GM19099 (cell line): ENCODE results near the gene PASK.
A peak's percentile ranks its signal among the peaks of the same experiment; 100 is the strongest.

Source experiments
- POLR2A ChIP-seq: IDR thresholded peaks from 3 replicates; pipeline ENCODE4 v1.6.1; 2011; ENCODE audit warnings: low read depth; ENCODE audit not compliant: insufficient read length; ENCODE audit errors: extremely low read depth

PASK gene

GRCh38 chr2:241148891-241149674 lies at the start of gene PASK:
PASK (minus strand) TSS chr2:241149472; CDS start chr2:241143032, 6,440 bp downstream.
- peak; percentile 41 for TF ChIP-seq POLR2A

- TF ChIP-seq POLR2A, result no peak
Observed at GRCh38 chr2:241198381-241199279, 49.4 kb upstream of the PASK start.

- TF ChIP-seq POLR2A, result no peak
Observed at GRCh38 chr2:241197947-241198346, 48.7 kb upstream of the PASK start.

DNA sequence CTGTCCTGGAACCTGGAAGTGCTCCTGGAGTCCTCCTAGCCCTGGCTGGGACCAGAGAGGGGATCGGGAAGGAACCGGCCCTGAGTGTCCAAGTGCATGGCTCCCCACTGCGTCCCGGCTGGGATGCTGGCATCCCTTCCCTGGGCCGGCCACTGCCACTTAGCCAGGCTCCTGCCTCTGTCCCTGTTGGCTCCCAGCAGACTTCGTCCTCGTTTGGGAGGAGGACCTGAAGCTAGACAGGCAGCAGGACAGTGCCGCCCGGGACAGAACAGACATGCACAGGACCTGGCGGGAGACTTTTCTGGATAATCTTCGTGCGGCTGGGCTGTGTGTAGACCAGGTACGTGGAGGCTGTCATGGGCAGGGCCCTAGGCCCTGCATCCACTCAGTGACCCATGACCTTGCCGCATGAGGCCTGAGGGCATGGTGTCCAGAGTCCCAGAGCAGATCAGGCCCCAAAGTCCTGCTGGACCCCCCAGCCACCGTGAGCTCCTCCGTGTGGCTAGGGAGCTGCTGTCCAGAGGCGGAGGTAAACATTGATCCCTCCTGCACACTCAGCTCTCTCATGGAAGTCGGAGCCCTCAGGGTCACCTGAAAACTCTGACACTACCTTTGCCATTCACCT lies 46.3 kb upstream of the PASK start:
- TF ChIP-seq POLR2A, result no peak

DNA sequence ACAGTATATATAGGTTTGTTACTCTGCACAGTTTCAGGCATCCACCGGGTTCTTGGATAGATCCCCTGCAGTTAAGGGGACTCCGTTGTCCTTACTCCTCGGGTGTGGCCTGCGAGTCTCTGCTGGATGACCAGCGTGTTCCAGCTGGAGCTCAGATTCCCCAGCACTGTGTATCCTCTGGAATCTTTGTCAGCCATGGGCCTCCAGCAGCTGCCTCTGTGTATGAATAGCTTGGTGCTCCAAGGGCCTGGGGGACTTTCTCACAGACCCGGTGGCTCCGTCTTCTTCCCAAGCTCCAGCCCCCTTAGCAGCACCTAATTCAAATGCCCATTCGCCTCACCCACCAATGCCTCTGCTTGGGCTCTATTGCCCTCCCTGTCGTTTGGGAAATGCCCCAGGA lies 45.5 kb upstream of the PASK start:
- no peak for TF ChIP-seq POLR2A

DNA sequence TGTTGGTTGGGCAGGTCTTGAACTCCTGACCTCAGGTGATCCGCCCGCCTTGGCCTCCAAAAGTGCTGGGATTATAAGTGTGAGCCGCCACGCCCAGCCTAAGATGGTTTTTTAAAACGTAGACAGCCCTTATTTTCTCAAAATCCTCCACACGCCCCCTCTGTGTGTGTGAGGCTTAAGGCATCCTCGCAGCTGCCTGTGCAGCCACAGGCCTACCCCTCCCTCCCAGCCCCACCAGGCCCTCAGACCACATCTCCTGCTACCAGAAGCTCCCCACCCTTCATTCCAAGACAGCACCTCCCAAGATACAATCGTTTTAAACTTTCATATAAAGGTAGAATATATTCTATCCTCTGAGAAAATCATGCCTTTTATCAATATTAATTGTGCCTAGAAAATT lies 44.0 kb upstream of the PASK start:
- no peak for TF ChIP-seq POLR2A

DNA sequence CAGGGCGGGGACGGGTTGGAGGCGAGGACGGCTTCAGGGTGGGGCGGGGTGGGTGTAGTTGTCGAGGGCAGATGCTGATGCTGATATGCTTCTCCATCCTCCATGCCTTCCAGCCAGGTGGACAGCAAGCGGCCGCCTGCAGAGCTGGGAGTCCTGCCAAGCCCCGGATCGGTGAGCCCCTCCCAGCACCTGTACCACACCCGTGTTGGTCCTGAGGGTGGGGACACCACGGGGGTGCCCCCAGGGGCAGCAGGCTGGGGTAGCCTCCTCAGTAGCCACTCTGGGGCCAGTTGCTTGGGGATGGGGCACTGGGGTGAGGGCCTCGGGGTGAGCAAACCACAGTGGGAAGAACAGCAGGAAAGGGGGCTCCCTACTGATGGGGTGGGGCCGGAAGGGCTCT lies 41.8 kb upstream of the PASK start:
- no peak for TF ChIP-seq POLR2A

- no peak for TF ChIP-seq POLR2A
Observed at GRCh38 chr2:241190291-241190981, 41.2 kb upstream of the PASK start.

GRCh38 chr2:241189856-241190201 lies 40.6 kb upstream of the PASK start:
- TF ChIP-seq POLR2A, result no peak

GRCh38 chr2:241189093-241189855 lies 40.0 kb upstream of the PASK start:
- no peak for TF ChIP-seq POLR2A

DNA sequence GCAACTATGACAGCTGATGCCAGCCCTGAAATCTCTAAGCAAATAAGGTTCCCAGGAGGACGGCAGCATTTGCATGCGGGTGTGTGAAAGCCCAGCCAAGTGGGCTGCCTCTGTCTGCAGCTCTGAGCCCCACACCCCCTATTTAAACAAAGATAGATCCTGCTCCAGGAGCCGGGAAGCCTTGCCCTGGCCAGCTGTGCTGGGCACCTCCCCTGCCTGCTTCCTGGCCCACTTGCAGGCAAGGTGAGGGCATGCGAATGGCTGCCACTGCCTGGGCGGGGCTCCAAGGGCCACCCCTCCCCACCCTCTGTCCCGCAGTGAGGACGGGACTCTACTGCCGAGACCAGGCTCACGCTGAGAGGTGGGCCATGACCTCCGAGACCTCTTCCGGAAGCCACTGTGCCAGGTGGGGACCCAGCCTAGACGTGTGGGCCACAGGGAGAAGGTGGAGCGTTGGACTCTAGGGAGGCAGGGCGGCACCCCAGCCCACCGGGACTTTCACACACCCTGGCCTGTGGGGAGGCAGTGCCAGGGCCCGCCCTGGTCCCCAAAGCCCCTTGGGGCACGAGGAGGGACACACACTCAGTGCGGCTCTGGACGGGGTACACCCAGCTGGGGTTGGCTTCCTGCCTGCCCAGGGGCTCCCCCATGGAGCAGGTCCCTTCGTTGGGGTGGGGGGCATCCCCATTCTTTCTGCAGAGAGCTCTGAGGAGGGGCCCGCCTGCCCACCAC lies 39.3 kb upstream of the PASK start, which contains the start of gene ANO7:
TSS of gene ANO7 (plus strand) at position 317 of the 732 bp plus-strand sequence. CDS start 1,387 bp downstream, outside the sequence.
- TF ChIP-seq POLR2A, result no peak

DNA sequence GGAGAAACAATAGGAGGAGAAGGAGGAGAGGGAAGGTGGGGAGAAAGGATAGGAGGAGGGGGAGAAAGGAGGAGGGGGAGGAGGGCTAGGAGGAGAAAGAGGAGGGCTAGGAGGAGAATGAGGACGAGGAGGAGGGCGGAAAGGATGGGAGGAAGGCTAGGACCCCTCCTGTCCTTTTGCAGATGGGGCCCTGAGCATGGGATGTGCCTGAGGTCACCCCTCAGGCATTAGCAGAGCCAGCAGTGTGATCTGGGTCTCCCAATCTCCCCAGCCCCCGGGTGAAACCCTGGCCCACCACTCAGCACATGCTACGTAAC lies 38.6 kb upstream of the PASK start:
- no peak for TF ChIP-seq POLR2A

GRCh38 chr2:241187101-241187917 lies 38.0 kb upstream of the PASK start:
- no peak for TF ChIP-seq POLR2A
